Activated CD4-positive, CD25-positive, alpha-beta regulatory T cell treated with anti-CD3 and anti-CD28 coated beads, Interleukin-2, amount 50 U/mL, for 24 hours (primary cell): ENCODE measurements around the gene TLE4.
"Not testable (repeated sequence)": the region's sequence is repeated elsewhere in the genome, so short reads cannot be mapped to it uniquely, and the experiment has no call there.

Experiments
- ATAC-seq, 2 donors: fragments of 150-1000 bp; cut with Tn5 transposase; one replicate each; pipeline ENCODE4 v1.10.0; 2021; ENCODE audit warnings: mild to moderate bottlenecking in 1 of 2, moderate library complexity in 1 of 2

TLE4 gene

DNA sequence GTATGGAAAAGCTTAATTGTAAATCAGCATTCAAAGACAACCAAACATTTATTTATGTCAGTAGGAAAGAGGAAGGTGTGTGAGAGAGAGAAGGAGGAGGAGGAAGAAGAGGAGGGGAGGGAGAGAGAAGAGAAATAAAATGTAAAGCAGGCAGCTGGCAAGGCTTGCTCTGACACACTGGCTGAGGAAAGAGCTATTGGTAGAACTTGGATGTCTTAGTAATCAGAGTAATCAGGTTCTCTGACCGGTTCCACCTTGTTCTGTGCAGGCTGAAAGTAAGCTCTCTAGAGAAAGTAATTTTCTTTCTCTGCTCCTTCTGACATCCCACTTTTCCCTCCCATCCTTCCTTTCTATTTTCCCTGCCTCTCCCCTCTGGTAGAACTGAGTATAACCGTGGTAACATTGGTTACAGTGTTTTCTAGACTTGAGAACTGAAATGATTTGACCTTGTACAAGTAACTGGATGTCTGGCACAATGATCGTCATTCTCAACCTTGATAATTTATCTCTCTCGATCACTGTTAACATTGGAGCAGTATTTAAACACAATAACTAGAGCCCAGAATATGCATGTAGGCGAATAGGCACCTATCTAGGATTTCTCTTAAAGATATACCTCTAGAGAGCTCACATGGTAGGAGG lies 33.3 kb downstream of the TLE4 start:
- no peak for ATAC-seq

DNA sequence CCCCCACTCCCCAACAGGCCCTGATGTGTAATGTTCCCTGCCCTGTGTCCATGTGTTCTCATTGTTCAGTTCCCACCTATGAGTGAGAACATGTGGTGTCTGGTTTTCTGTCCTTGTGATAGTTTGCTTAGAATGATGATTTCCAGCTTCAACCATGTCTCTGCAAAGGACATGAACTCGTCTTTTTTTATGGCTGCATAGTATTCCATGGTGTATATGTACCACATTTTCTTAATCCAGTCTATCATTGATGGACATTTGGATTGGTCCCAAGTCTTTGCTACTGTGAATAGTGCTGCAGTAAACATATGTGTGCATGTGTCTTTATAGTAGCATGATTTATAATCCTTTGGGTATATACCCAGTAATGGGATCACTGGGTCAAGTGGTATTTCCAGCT lies 34.8 kb downstream of the TLE4 start:
- not testable (repeated sequence) for ATAC-seq

GRCh38 chr9:79609468-79610018 lies 37.8 kb downstream of the TLE4 start:
- no peak for ATAC-seq

- no peak for ATAC-seq
Observed at GRCh38 chr9:79610019-79610631, 38.4 kb downstream of the TLE4 start.

DNA sequence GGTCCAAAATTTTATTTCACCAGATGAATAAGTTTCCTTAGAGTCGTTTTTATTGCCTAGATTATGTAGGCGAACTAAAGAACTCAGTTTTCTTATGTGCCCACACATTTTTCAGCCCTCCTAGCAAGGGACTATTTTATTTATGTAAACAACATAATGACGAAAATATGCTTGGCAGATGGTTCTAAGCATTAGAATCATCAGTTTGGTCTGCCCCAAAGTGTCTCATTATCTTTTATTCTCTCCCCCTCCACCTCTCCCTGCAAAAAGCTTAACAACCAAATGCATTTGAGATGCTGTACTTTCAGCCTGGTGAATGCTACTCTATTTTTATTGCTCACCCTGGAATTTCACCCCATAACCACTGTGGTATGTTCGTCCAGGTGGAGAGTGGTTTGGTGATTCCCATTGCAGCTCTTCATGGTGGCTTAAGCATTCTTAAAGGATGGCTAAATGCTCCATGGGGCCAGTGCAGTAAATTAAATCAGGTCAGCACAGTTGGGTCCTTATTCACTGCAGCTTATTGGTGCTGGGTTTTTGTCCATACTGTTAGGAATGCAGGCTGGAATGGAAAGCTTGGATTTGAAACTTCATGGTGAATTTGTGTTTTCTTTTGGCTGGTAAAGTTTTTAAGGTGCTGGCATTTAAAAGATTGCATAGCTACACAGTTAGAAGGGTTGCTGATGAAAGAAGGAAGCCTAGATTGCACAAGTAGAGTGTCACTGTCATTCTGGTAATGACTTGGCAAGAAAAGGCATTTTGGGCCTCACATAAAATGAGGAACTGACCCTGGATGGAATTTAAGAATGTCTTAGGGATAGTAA lies 39.2 kb downstream of the TLE4 start:
- ATAC-seq, result peak in 1 of 2 donors; percentile 36

DNA sequence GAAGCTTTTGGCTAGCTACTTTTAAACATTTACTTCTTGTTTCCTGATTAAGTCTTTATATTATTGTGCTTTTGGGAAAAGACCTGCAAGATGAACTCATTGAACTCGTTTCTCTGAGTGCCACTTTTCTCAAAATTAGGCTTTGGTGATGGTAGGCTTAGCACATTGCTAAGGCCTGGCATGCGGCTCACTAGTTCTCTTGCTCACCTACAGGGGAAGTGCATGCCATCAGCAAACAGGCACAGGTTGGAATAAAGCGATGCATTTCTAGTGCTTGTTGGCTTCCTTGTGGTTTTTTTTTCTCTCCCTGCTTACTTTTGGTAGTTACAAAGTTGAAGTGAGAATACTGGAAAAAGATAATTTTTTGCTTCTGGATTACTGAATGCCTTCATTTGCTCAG lies 41.4 kb downstream of the TLE4 start:
- no peak for ATAC-seq

- no peak for ATAC-seq
Observed at GRCh38 chr9:79615038-79615437, 43.3 kb downstream of the TLE4 start.

GRCh38 chr9:79616013-79616412 lies 44.2 kb downstream of the TLE4 start:
- ATAC-seq, result no peak

DNA sequence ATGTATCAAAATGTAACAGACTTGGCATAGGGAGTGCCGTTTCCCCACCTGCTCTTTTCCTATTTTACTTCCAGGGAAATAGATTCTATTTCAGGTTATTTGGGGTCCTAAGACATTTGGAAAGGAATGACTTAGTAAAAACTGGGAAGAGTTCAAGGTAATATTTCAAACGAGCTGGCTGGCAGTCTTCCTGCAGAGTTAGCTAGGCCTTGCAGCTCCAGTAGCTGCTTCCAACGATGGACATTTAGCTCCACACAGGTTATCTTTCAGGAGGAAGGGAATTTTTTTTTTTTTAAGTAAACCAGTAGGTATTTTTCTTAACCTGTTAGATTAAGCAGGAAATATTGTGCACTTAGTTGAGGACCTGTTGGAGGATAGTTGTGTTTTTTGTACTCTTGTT lies 45.2 kb downstream of the TLE4 start:
- no peak for ATAC-seq

GRCh38 chr9:79617395-79617794 lies 45.6 kb downstream of the TLE4 start:
- no peak for ATAC-seq

GRCh38 chr9:79619930-79620329 lies 48.2 kb downstream of the TLE4 start:
- ATAC-seq, result no peak

DNA sequence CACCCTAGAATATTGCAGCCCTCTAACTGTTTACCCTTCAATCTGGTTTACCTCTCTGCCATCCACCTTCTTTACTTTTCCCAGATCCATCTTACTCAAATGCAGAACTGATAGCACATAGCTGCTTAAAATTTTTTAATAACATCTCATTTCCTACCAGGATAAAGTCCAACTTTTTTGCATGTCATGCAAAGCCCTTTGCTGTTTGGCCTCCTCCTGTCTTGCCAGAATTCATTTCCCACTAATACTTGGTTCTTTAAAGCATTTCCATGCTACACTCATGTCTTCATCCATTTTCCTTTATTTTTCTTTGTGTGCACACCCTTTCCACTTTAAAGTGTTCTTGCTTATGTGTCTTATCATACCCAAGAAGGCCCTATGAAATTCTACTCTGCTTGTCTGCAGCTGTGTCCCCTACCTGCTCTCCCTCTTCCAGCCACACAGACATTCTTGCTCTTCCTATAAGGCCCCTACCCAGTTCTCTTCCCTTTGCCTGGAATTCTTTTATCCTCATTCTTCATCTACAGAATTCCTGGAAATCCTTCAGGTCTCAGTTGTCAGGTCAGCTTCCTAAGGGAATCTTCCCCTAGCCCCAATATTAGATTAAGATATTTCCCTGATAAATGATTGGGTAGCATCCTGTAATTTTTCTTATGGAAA lies 50.3 kb downstream of the TLE4 start:
- no peak for ATAC-seq

- ATAC-seq, result peak; percentile 88 to 90
Observed at GRCh38 chr9:79623799-79624721, 52.3 kb downstream of the TLE4 start.

- no peak for ATAC-seq
Observed at GRCh38 chr9:79629721-79630120, 58.0 kb downstream of the TLE4 start.

- peak; percentile 78 to 79 for ATAC-seq
Observed at GRCh38 chr9:79630521-79631403, 59.0 kb downstream of the TLE4 start.

DNA sequence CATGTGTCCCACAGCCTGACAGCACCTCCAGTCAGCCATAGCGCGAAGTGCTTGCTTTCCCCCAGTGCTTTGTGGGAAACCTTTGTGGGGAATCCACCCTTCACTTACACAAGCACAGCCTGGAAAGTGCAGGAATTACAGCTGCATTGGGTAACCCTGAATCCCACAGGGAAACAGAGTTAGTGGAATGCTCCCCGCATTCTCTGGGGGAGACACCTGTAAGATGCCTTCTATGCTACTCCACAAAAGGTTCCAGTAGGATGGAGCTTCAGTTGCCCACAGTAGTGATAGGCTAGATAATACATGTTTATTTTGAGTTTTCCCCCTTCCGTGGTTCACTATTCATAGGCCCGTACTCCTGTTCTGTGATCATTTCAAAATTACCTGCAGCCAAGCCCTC lies 60.3 kb downstream of the TLE4 start:
- no peak for ATAC-seq

DNA sequence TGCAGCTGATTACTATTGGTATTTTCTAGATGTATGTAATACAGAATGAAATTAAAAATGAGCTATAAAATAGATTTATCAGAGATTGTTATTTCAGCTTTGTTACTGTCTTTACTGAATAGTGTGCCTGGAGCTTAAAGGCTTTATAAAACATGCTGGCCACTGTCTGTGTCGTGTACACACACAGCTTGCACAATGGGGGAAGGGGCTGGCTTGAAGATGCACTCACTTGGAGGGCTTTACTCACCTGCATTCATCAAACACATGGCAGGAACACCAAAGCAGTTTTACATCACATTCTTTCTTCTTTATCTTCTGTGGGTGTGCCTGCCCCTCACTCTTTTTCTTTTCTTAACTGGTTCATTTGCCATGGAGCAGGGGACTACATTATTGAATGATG lies 60.9 kb downstream of the TLE4 start:
- no peak for ATAC-seq

GRCh38 chr9:79633558-79633957 lies 61.8 kb downstream of the TLE4 start:
- no peak for ATAC-seq

DNA sequence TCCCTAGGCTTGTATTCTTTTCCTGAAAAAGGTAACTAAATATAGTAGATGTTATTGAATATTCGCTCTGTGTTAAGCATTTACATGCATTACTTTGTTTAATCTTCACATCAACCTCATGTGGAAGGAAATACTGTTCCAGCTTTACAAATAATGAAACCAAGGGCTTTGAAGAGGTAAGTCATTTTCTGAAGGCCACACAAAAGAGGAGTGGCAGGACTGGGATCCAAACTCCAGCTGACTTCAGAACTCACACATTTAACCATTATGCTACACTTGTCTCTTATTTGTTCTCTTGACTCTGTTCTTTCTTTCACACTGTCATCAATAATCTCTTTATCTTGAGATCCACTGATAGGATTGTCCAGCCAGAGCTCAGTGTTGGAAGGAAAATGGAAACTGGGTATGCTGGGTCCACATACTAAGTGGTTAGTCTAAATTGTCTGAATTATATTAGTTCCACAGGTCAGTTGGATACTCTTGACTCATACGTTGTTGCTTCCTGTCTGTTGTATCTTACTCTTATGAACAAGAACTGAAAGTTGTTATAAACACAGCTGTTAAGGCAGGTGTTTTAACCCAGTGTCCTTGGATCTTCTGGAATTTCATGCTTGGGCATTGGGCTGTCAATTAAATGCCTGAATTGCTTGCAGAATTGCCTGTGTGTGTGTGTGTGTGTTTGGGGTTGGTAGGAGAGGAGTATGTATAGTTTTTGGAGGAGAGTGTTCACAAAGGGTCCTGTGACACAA lies 65.6 kb downstream of the TLE4 start:
- ATAC-seq, result no peak

GRCh38 chr9:79638806-79639205 lies 67.0 kb downstream of the TLE4 start:
- no peak for ATAC-seq
